ENCODE data around the gene BPGM.

Gene BPGM

DNA sequence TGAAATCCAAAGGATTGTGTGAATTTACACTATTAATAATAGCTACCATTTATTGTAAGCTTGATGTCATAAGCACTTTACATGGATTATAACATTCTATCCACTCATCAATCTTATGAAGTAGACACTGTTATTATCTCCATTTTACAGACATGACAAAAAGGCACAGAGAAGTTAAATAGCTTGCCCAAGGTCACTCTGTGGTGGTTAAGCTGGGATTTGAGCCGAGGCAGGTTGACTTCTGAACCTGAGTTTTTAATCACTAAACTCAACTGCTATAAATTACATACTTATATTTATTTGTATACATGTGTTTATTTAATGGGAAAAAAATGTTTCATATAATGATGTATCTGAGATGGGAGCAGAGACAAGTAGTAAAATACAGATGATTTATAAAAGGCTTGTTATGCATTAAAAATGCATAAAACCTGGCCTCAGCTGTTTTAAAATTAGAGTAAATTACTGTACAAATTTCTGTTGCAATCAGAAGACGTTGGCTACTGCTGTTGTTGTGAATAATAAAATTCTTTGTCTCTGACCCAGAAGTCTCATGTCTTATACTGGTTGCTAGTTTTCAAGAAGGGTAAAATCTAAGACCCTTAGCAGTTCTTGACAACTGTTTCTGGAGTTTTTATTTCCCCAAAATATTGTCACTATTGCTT lies 71.7 kb downstream of the BPGM start:
- no peaks in the 10 kb centered on the region for H3K9me3 ChIP-seq (ENCODE audit: control insufficient read depth, low read length)
- H3K27me3 ChIP-seq (ENCODE audit: control insufficient read depth, insufficient read depth, low read length, poor library complexity, severe bottlenecking) = no peaks in the 10 kb centered on the region
- 86 to 94% methylated on average over 1 to 2 of the region's 2 CpGs for WGBS, 2 experiments
- H3K4me3 ChIP-seq (ENCODE audit: insufficient read depth, low read depth, low read length) = no peak overlapping the region
- H3K27ac ChIP-seq (ENCODE audit: insufficient read depth, low read depth, low read length, poor library complexity, severe bottlenecking) = no peak overlapping the region
- no peaks in the 10 kb centered on the region for H3K36me3 ChIP-seq (ENCODE audit: control insufficient read depth, insufficient read depth, low read length)
- H3K4me1 ChIP-seq (ENCODE audit: control insufficient read depth, insufficient read depth, low read length) = peaks cover 11% of the 10 kb centered on the region

DNA sequence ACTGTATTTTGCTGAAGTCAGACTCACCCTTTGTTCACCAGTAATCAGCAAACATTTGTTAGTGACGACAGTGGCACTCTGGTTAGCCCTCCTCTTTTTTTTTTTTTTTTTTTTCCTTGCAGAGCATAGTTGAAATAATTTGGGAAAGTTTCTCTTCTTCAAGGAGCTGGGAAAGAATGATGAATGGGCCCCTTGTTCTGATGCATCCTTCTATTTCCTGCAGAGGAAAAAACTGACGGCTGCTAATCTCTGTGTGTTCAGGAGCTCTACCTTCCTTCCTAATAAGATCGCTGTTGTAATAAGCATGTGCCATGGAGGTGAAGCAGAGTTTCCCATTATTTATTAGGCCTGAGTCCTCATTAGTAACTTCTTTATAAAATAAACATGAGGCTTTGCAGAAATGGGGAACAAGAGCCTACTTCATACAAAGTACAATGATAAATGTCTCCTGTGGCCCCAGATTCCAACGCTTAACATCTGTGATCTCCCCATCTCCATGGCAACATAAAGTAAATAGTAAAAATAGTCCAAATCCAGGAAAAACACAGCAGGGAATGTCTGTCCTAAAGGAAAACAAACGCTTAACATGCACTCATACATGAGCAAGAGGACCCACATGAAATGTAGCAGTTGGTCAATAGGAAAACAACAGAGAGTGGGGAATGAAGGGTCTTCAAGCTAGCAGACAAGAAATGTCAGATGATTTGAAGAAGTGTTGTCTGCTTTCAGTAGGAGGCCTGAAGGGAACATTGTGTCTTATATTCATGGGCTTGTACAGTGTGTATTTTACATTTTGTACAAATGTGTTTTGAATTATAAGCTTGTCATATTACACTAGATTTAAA lies 73.7 kb downstream of the BPGM start:
- 73 to 75% methylated on average over 4 to 5 of the region's 5 CpGs for WGBS, 2 experiments
- Histone ChIP-seq H3K36me3 (ENCODE audit: control insufficient read depth, insufficient read depth, low read length) (no peaks in the 10 kb centered on the region), H3K4me3 (ENCODE audit: insufficient read depth, low read depth, low read length) (no peak overlapping the region), H3K27ac (ENCODE audit: insufficient read depth, low read depth, low read length, poor library complexity, severe bottlenecking) (peak overlapping the region; percentile 30), H3K27me3 (ENCODE audit: control insufficient read depth, insufficient read depth, low read length, poor library complexity, severe bottlenecking) (no peaks in the 10 kb centered on the region), H3K4me1 (ENCODE audit: control insufficient read depth, insufficient read depth, low read length) (peaks cover 11% of the 10 kb centered on the region), H3K9me3 (ENCODE audit: control insufficient read depth, low read length) (no peaks in the 10 kb centered on the region)

DNA sequence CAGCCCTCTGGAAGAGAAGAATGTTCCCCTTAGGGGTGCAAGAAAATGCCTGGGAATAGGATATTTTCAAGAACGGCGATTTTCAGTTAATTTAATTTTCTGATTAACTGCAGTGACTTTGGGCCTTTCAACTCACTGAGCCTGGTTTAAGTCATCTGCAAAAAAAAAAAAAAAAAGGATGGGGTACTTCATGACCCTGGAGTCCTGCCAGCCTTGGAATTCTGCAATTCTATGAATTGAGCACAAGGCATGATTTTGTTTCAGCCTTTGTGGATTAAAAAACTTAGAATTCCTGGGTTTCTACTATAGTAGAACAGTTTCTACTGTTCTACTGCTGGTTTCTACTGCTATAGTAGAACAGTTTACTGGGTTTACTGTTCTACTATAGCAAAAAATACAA lies 74.5 kb downstream of the BPGM start:
- Histone ChIP-seq H3K27ac (ENCODE audit: insufficient read depth, low read depth, low read length, poor library complexity, severe bottlenecking) (no peak overlapping the region), H3K4me1 (ENCODE audit: control insufficient read depth, insufficient read depth, low read length) (peaks cover 11% of the 10 kb centered on the region), H3K4me3 (ENCODE audit: insufficient read depth, low read depth, low read length) (no peak overlapping the region), H3K27me3 (ENCODE audit: control insufficient read depth, insufficient read depth, low read length, poor library complexity, severe bottlenecking) (no peaks in the 10 kb centered on the region), H3K9me3 (ENCODE audit: control insufficient read depth, low read length) (no peaks in the 10 kb centered on the region), H3K36me3 (ENCODE audit: control insufficient read depth, insufficient read depth, low read length) (no peaks in the 10 kb centered on the region)
- WGBS, 2 experiments = 97% methylated on average over 2 of the region's 2 CpGs

DNA sequence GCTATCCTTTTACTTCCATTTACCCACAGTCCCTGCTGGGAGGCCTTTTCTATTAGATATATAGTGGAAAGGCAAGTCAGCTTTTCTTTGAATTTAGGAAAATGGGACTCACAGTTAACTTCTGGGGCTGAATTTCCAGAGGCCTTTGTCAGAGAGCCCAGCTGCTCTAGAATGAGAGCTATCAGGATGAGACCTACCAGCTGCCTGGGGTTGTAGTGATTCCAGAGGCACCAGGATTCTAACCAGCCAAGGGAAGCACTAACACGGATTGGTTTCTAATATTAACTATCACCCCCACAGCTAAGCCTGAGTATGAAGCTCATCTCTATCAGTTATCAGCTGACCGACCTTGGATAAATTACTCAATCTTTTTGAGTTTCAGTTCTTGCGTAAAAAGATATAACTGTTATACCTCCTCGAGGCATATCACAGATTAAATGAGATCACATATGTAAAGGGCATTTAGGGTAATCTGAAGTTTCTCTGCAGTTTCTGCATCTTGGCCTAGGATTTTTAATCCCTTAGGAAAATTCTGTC lies 76.2 kb downstream of the BPGM start:
- Histone ChIP-seq H3K4me1 (ENCODE audit: control insufficient read depth, insufficient read depth, low read length) (peaks cover 11% of the 10 kb centered on the region), H3K9me3 (ENCODE audit: control insufficient read depth, low read length) (no peaks in the 10 kb centered on the region), H3K4me3 (ENCODE audit: insufficient read depth, low read depth, low read length) (no peak overlapping the region), H3K27me3 (ENCODE audit: control insufficient read depth, insufficient read depth, low read length, poor library complexity, severe bottlenecking) (no peaks in the 10 kb centered on the region), H3K27ac (ENCODE audit: insufficient read depth, low read depth, low read length, poor library complexity, severe bottlenecking) (no peak overlapping the region), H3K36me3 (ENCODE audit: control insufficient read depth, insufficient read depth, low read length) (no peaks in the 10 kb centered on the region)
- 96 to 97% methylated on average over 4 of the region's 4 CpGs for WGBS, 2 experiments

DNA sequence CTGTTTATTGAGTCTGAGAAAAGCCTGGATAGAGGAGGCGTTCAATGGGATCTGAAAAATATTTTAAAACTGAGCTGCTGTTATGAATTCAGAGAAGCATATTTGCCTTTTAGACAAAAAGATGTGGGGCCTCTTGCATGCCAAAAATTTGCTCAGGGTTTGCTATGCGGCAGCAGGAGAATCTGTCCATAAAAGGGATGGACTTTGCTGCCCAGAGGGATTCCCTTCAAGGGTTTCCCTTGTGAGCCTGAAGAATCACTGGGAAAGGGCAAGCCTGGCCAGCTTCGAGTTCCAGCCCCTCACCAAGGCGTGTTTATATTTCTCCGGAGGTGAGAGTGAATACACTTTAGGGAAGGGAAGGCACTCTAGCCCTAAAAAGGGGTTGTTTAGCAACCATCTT lies 77.2 kb downstream of the BPGM start:
- Histone ChIP-seq H3K4me1 (ENCODE audit: control insufficient read depth, insufficient read depth, low read length) (peaks cover 11% of the 10 kb centered on the region), H3K36me3 (ENCODE audit: control insufficient read depth, insufficient read depth, low read length) (no peaks in the 10 kb centered on the region), H3K9me3 (ENCODE audit: control insufficient read depth, low read length) (no peaks in the 10 kb centered on the region), H3K27me3 (ENCODE audit: control insufficient read depth, insufficient read depth, low read length, poor library complexity, severe bottlenecking) (no peaks in the 10 kb centered on the region), H3K4me3 (ENCODE audit: insufficient read depth, low read depth, low read length) (no peak overlapping the region), H3K27ac (ENCODE audit: insufficient read depth, low read depth, low read length, poor library complexity, severe bottlenecking) (no peak overlapping the region)
- WGBS, 2 experiments = 93 to 95% methylated on average over 5 of the region's 5 CpGs

DNA sequence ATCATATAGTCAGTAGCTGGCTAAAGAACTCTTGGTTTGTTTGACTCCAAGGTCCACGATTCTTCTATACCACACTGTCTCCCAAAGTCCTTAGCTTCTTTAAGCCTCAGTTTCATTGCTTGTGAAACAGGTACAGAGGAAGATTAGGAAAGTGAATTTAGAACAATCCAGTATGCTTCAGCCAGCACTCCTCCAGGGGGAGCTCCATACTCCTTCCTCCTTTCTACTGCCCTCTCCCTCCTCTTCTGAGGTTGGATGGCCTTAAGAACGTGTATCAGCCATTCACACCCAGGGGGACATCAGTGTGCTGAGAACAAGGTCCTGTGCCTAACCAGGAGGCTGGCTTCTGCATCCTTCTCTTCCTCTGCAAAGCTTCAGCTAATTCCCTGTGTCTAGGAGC lies 78.0 kb downstream of the BPGM start:
- Histone ChIP-seq H3K4me1 (ENCODE audit: control insufficient read depth, insufficient read depth, low read length) (peaks cover 11% of the 10 kb centered on the region), H3K4me3 (ENCODE audit: insufficient read depth, low read depth, low read length) (no peak overlapping the region), H3K9me3 (ENCODE audit: control insufficient read depth, low read length) (no peaks in the 10 kb centered on the region), H3K27ac (ENCODE audit: insufficient read depth, low read depth, low read length, poor library complexity, severe bottlenecking) (no peak overlapping the region), H3K36me3 (ENCODE audit: control insufficient read depth, insufficient read depth, low read length) (no peaks in the 10 kb centered on the region), H3K27me3 (ENCODE audit: control insufficient read depth, insufficient read depth, low read length, poor library complexity, severe bottlenecking) (no peaks in the 10 kb centered on the region)
- 33 to 39% methylated on average over 2 of the region's 2 CpGs for WGBS, 2 experiments

DNA sequence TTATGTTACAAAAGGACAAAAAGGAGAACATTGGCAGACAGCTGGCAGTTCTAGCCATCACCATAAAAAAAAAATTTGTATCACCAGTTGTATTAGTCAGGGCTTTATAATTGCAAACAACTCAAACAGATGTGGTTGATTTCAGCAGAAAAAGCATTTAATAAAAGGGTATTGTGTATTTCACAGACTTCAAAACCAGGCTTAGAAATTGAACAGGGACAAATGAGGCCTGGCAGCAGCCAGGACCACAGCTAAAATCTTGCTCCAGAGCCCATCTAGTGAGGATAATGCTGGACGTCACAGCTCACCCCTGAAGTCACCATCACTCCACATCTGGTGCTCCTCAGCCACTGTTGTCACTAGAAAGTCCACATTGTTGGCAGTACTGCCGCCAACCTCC lies 79.9 kb downstream of the BPGM start:
- Histone ChIP-seq H3K27ac (ENCODE audit: insufficient read depth, low read depth, low read length, poor library complexity, severe bottlenecking) (no peak overlapping the region), H3K4me3 (ENCODE audit: insufficient read depth, low read depth, low read length) (no peak overlapping the region), H3K27me3 (ENCODE audit: control insufficient read depth, insufficient read depth, low read length, poor library complexity, severe bottlenecking) (no peaks in the 10 kb centered on the region), H3K36me3 (ENCODE audit: control insufficient read depth, insufficient read depth, low read length) (no peaks in the 10 kb centered on the region), H3K9me3 (ENCODE audit: control insufficient read depth, low read length) (no peaks in the 10 kb centered on the region), H3K4me1 (ENCODE audit: control insufficient read depth, insufficient read depth, low read length) (no peaks in the 10 kb centered on the region)
- WGBS, 2 experiments = 83 to 91% methylated on average over 2 of the region's 2 CpGs

DNA sequence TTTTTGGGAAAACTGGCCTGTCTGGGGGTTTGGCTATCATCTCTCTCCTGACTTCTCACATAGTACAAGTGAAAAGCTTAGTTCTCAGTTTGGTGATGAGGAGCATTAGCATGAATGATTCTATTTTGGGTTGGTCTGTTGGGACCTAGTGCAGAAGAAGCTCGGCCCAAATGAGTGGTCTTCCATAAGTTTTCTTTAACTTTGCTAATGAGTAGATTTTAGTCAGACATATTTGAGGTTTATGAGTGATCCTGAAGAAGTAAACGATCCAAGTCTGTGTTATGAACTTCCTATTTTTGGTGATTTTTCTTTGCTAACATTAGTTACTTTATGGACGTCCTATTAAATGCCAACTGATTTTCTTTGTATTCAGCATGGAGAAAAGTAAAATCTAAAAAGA lies 81.1 kb downstream of the BPGM start:
- 92 to 98% methylated on average over 3 of the region's 3 CpGs for WGBS, 2 experiments

More for the DNA sequence above, 81.1 kb downstream of the BPGM start:
- Histone ChIP-seq H3K4me3 (ENCODE audit: insufficient read depth, low read depth, low read length) (no peak overlapping the region), H3K36me3 (ENCODE audit: control insufficient read depth, insufficient read depth, low read length) (no peaks in the 10 kb centered on the region), H3K27ac (ENCODE audit: insufficient read depth, low read depth, low read length, poor library complexity, severe bottlenecking) (no peak overlapping the region), H3K27me3 (ENCODE audit: control insufficient read depth, insufficient read depth, low read length, poor library complexity, severe bottlenecking) (no peaks in the 10 kb centered on the region), H3K9me3 (ENCODE audit: control insufficient read depth, low read length) (no peaks in the 10 kb centered on the region), H3K4me1 (ENCODE audit: control insufficient read depth, insufficient read depth, low read length) (no peaks in the 10 kb centered on the region)

Data from ectodermal cell (in vitro differentiated cells).